GM12878 (cell line): ENCODE results near the gene HMGXB3. TPM values are rescaled to one million over a fixed set of nuclear protein-coding genes. Genes with fewer than 3 reads are reported as not detected.

Experiments used
- BHLHE40 ChIP-seq, 2 experiments: fragments of 450-650 bp in 1 of 2; IDR thresholded peaks; 2 replicates each; pipeline ENCODE4 v1.6.1; 2011 to 2017; ENCODE audit warnings: low read depth in 2 of 2, borderline replicate concordance in 1 of 2, improper control_type of control experiment in 1 of 2, low read length in 1 of 2, mild to moderate bottlenecking in 1 of 2
- CHD4 ChIP-seq: fragments of 200-600 bp; sonication (generic); IDR thresholded peaks from 2 replicates; pipeline ENCODE4 v1.6.1; 2016; ENCODE audit warnings: mild to moderate bottlenecking
- CREB1 ChIP-seq: IDR thresholded peaks from 2 replicates; pipeline ENCODE4 v1.6.1; 2012; ENCODE audit warnings: low read depth, mild to moderate bottlenecking, inconsistent platforms
- IRF4 ChIP-seq: IDR thresholded peaks from 2 replicates; pipeline ENCODE4 v1.6.1; 2011; ENCODE audit warnings: low read depth, low read length
- JUNB ChIP-seq: IDR thresholded peaks from 2 replicates; pipeline ENCODE4 v1.6.1; 2016; ENCODE audit warnings: antibody characterized with exemption, mild to moderate bottlenecking
- NBN ChIP-seq: fragments of 450-650 bp; IDR thresholded peaks from 2 replicates; pipeline ENCODE4 v1.6.1; 2016
- PAX5 ChIP-seq: IDR thresholded peaks from 2 replicates; pipeline ENCODE4 v1.6.1; 2011; ENCODE audit warnings: low read depth, low read length, borderline replicate concordance
- POLR2AphosphoS2 ChIP-seq: IDR thresholded peaks from 2 replicates; pipeline ENCODE4 v1.6.1; 2011; ENCODE audit warnings: low read depth, mild to moderate bottlenecking, low read length, improper control_type of control experiment, moderate library complexity
- RUNX3 ChIP-seq: IDR thresholded peaks from 2 replicates; pipeline ENCODE4 v1.6.1; 2012; ENCODE audit warnings: low read length, inconsistent platforms
- SIN3A ChIP-seq: IDR thresholded peaks from 2 replicates; pipeline ENCODE4 v1.6.1; 2012; ENCODE audit warnings: low read depth, low read length, improper control_type of control experiment
- SMC3 ChIP-seq: IDR thresholded peaks from 2 replicates; pipeline ENCODE4 v1.6.1; 2011; ENCODE audit warnings: low read length, improper control_type of control experiment, borderline replicate concordance
- SPI1 ChIP-seq: IDR thresholded peaks from 2 replicates; pipeline ENCODE4 v1.6.1; 2011; ENCODE audit warnings: low read depth, mild to moderate bottlenecking, low read length, moderate library complexity, borderline replicate concordance; ENCODE audit not compliant: insufficient read depth
- STAT3 ChIP-seq: IDR thresholded peaks from 2 replicates; pipeline ENCODE4 v1.6.1; 2011; ENCODE audit warnings: low read depth, low read length, improper control_type of control experiment
- polyA plus RNA-seq, 11 experiments: library from polyadenylated mRNA; depleted of rRNA in 4 of 11; unstranded in 6 of 11; stranded (reverse) in 5 of 11; fragments of >200 nt; fragmentation: Nextera tagmentation in 4 of 11; fragmentation: Illumina TruSeq in 1 of 11; extraction: Ambion mirVana in 4 of 11; extraction: Trizol in 1 of 11; gene quantifications; 1 replicate in 1 of 11; 2 replicates in 10 of 11; pipeline versions ENCODE4 v1.2.1 to v1.2.3, GENCODE V29; 2011 to 2016; ENCODE audit warnings: inconsistent platforms in 2 of 11, missing spikeins in 2 of 11, low read depth in 1 of 11
- total RNA-seq, 4 experiments: library from RNA; depleted of rRNA in 3 of 4; stranded (reverse); fragments of >200 nt in 3 of 4; fragmentation: Illumina TruSeq in 1 of 4; extraction: Trizol in 1 of 4; gene quantifications; 2 replicates each; pipeline versions ENCODE4 v1.2.1 to v1.2.3, GENCODE V29; 2013 to 2021
- TF ChIP-seq, protein P1 (sequence below): fragments of 450-650 bp; IDR thresholded peaks from 2 replicates; pipeline ENCODE4 v1.6.1; 2017; ENCODE audit warnings: mild to moderate bottlenecking, low read depth, inconsistent platforms; ENCODE audit not compliant: poor library complexity, severe bottlenecking
- TF ChIP-seq, protein P2 (sequence below): fragments of 450-650 bp; IDR thresholded peaks from 2 replicates; pipeline ENCODE4 v1.6.1; 2016; ENCODE audit warnings: mild to moderate bottlenecking
- TF ChIP-seq, protein P3 (sequence below): IDR thresholded peaks from 2 replicates; pipeline ENCODE4 v1.6.1; 2012; ENCODE audit warnings: low read depth, low read length, improper control_type of control experiment
- TF ChIP-seq, protein P4 (sequence below): IDR thresholded peaks from 2 replicates; pipeline ENCODE4 v1.6.1; 2012; ENCODE audit warnings: mild to moderate bottlenecking, low read depth, low read length
- TF ChIP-seq, protein P5 (sequence below): IDR thresholded peaks from 2 replicates; pipeline ENCODE4 v1.6.1; 2011; ENCODE audit warnings: borderline replicate concordance, low read depth, mild to moderate bottlenecking, moderate library complexity, low read length; ENCODE audit not compliant: insufficient read depth, poor library complexity, severe bottlenecking

HMGXB3 gene
- total and polyA plus RNA-seq, 10 of the 15 experiments (the other 5 are each of a cell fraction or from before 2014, with no cell fraction given), result 1.00 to 42.2 (median 28.1) TPM

DNA sequence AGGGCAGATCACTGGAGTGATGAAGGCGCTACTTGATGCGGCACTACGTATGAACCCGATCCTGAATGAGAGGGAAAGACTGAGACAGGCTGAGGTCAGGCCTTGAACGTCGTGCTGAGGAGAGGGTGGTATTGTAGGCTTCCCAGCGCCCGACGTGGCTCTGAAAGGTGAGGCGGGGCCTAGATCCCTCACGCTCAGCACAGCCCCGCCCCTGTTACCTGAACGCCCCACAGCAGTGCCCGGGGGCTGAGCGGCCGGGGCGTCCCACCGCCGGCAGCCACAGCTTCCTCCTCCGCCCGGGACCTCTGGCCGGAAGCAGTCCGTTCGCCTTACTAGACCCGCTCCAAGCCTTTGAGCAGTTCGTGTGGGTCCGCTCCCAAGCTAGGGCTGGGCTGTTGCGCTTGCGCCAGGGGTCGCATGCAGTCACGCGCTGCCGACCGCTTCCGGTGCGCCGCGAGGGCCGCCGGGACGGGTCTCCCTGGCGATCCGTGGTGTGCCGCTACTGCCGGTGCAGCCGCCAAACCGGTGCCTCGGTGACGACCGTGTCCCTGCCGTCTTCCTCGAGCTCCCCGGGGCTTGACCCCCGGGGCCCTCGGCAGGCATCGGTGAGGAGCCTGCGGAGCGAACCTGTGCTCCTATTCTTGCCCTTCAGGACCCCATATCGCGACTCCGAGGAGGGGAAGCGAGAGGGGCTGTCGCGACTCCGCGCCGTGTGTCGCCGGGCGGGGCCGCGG lies at the start of gene HMGXB3, which contains the start of gene TIGD6 (continued):
- TF ChIP-seq SIN3A (peak; percentile 81; the same call in 1 of the 2 replicates), NBN (peak; percentile 68), CHD4 (no peak), POLR2AphosphoS2 (peak; percentile 61; the same call in 1 of the 2 replicates), PAX5 (peak; percentile 21; the same call in 1 of the 2 replicates), JUNB (no peak), IRF4 (0 out of 2 replicates have a peak, but pooled peaks have one; percentile 32), RUNX3 (peak; percentile 74), SMC3 (no peak), SPI1 (no peak), CREB1 (peak; percentile 88), STAT3 (no peak), BHLHE40 (IDR thresholded peaks at IDR 0.05; ENCODE audit: borderline replicate concordance in 1 of 2, low read depth in 2 of 2, low read length in 1 of 2) (peak; percentile 93 to 97)
- TF ChIP-seq, protein P1, sequence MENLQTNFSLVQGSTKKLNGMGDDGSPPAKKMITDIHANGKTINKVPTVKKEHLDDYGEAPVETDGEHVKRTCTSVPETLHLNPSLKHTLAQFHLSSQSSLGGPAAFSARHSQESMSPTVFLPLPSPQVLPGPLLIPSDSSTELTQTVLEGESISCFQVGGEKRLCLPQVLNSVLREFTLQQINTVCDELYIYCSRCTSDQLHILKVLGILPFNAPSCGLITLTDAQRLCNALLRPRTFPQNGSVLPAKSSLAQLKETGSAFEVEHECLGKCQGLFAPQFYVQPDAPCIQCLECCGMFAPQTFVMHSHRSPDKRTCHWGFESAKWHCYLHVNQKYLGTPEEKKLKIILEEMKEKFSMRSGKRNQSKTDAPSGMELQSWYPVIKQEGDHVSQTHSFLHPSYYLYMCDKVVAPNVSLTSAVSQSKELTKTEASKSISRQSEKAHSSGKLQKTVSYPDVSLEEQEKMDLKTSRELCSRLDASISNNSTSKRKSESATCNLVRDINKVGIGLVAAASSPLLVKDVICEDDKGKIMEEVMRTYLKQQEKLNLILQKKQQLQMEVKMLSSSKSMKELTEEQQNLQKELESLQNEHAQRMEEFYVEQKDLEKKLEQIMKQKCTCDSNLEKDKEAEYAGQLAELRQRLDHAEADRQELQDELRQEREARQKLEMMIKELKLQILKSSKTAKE, result no peak
- TF ChIP-seq, protein P2, sequence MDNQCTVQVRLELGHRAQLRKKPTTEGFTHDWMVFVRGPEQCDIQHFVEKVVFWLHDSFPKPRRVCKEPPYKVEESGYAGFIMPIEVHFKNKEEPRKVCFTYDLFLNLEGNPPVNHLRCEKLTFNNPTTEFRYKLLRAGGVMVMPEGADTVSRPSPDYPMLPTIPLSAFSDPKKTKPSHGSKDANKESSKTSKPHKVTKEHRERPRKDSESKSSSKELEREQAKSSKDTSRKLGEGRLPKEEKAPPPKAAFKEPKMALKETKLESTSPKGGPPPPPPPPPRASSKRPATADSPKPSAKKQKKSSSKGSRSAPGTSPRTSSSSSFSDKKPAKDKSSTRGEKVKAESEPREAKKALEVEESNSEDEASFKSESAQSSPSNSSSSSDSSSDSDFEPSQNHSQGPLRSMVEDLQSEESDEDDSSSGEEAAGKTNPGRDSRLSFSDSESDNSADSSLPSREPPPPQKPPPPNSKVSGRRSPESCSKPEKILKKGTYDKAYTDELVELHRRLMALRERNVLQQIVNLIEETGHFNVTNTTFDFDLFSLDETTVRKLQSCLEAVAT, result 0 out of 2 replicates have a peak, but pooled peaks have one; percentile 62
- TF ChIP-seq, protein P3, sequence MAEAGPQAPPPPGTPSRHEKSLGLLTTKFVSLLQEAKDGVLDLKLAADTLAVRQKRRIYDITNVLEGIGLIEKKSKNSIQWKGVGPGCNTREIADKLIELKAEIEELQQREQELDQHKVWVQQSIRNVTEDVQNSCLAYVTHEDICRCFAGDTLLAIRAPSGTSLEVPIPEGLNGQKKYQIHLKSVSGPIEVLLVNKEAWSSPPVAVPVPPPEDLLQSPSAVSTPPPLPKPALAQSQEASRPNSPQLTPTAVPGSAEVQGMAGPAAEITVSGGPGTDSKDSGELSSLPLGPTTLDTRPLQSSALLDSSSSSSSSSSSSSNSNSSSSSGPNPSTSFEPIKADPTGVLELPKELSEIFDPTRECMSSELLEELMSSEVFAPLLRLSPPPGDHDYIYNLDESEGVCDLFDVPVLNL, result no peak
- TF ChIP-seq, protein P4, sequence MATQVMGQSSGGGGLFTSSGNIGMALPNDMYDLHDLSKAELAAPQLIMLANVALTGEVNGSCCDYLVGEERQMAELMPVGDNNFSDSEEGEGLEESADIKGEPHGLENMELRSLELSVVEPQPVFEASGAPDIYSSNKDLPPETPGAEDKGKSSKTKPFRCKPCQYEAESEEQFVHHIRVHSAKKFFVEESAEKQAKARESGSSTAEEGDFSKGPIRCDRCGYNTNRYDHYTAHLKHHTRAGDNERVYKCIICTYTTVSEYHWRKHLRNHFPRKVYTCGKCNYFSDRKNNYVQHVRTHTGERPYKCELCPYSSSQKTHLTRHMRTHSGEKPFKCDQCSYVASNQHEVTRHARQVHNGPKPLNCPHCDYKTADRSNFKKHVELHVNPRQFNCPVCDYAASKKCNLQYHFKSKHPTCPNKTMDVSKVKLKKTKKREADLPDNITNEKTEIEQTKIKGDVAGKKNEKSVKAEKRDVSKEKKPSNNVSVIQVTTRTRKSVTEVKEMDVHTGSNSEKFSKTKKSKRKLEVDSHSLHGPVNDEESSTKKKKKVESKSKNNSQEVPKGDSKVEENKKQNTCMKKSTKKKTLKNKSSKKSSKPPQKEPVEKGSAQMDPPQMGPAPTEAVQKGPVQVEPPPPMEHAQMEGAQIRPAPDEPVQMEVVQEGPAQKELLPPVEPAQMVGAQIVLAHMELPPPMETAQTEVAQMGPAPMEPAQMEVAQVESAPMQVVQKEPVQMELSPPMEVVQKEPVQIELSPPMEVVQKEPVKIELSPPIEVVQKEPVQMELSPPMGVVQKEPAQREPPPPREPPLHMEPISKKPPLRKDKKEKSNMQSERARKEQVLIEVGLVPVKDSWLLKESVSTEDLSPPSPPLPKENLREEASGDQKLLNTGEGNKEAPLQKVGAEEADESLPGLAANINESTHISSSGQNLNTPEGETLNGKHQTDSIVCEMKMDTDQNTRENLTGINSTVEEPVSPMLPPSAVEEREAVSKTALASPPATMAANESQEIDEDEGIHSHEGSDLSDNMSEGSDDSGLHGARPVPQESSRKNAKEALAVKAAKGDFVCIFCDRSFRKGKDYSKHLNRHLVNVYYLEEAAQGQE, result no peak
- TF ChIP-seq, protein P5, sequence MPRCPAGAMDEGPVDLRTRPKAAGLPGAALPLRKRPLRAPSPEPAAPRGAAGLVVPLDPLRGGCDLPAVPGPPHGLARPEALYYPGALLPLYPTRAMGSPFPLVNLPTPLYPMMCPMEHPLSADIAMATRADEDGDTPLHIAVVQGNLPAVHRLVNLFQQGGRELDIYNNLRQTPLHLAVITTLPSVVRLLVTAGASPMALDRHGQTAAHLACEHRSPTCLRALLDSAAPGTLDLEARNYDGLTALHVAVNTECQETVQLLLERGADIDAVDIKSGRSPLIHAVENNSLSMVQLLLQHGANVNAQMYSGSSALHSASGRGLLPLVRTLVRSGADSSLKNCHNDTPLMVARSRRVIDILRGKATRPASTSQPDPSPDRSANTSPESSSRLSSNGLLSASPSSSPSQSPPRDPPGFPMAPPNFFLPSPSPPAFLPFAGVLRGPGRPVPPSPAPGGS, result no peak
